ENCODE measurements around the gene CIPC. TPM values are rescaled to one million over a fixed set of nuclear protein-coding genes. Genes with fewer than 3 reads are reported as not detected.

The CIPC gene, protein sequence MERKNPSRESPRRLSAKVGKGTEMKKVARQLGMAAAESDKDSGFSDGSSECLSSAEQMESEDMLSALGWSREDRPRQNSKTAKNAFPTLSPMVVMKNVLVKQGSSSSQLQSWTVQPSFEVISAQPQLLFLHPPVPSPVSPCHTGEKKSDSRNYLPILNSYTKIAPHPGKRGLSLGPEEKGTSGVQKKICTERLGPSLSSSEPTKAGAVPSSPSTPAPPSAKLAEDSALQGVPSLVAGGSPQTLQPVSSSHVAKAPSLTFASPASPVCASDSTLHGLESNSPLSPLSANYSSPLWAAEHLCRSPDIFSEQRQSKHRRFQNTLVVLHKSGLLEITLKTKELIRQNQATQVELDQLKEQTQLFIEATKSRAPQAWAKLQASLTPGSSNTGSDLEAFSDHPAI
- 8.6 and 13.6 TPM in 2 replicates for total RNA-seq

DNA sequence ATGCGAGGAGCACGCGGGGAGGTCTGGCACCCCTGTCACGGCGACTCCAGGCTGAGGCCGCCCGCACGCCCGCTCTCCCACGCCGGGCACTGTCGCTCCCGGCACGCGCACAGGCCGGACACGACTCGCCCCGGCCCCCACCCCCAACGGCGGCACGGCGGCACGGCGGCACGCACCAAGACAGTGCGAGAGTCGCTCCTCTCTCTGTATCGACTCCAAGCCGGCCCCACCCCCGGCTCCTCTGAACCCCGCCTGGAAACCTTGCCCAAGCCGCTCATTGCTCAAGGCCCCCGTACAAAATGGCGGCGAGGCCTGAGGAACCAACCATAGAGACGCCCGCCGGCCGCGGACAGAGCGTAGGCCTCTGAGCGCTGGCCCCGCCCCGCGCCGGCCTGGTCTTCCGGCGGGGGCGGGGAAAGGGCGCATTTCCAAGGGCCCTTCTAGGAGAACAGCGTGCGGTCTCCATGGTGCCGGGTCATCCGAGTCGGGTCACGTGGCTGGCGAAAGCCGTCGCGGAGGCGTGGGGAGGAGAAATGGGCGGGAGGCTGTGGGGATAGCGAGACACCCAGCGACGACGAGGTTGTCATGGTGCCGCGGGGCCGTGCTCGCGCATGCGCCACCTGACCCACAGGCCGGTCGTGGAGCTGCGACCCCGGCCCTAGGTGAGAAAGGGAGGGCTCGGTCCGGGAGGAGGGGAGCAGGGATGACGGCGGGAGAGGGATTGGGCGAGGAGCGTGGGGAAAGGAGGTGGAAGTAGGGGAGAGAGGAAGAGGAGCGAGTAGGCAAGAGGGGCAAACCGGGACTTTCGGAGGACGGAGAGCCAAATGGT lies at the start of gene CIPC:
Gene CIPC, plus strand, starts transcription at position 559 of the 829 bp plus-strand sequence. CDS start 7,451 bp downstream, outside the sequence.

GRCh38 chr14:77141214-77142004 lies 43.4 kb downstream of the CIPC start, which contains the start of gene ZDHHC22:
Gene ZDHHC22, minus strand, starts transcription at chr14:77141791. Its CDS starts 2,053 bp downstream, at chr14:77139738.

Other genes with a start within 250 kb of the CIPC start
- 34.6 and 38.3 TPM in 2 replicates for gene IRF2BPL, start 69.5 kb upstream of the CIPC start, total RNA-seq
- gene ZDHHC22, start 43.5 kb downstream of the CIPC start, total RNA-seq, result not detected in 2 replicates
- not detected in 2 replicates for gene TMEM63C, start 83.5 kb downstream of the CIPC start, total RNA-seq
- gene NGB, start 172.9 kb downstream of the CIPC start, total RNA-seq, result not detected in 2 replicates
- 14.9 and 20.8 TPM in 2 replicates for gene POMT2, start 222.6 kb downstream of the CIPC start, total RNA-seq
- 39.7 and 39.8 TPM in 2 replicates for gene GSTZ1, start 222.8 kb downstream of the CIPC start, total RNA-seq